Kidney (tissue), 14 donors: ENCODE measurements around the gene SEC14L5. TPM values are rescaled to one million over a fixed set of nuclear protein-coding genes. Genes with fewer than 3 reads are reported as not detected.

Experiments used
- DNase-seq, 5 donors: peaks; one replicate each; pipeline ENCODE4 v3.0.0-alpha.2; 2013 to 2020
- FAIRE-seq: peaks from 2 replicates; lab custom pipeline; 2012; peaks lifted over from hg19 to GRCh38; lab: Jason Lieb, UNC
- H3K27ac ChIP-seq, 2 donors: one replicate each; pipeline ENCODE4 v1.7.0; 2013; ENCODE audit warnings: low read depth in 2 of 2, low read length in 2 of 2, inconsistent platforms in 1 of 2
- H3K27me3 ChIP-seq: one replicate; pipeline ENCODE4 v1.7.1; 2013; ENCODE audit warnings: low read length, inconsistent platforms; ENCODE audit not compliant: control insufficient read depth, insufficient read depth
- H3K36me3 ChIP-seq, 3 donors: one replicate each; pipeline versions ENCODE4 v1.7.0 to v1.7.1; 2013; ENCODE audit warnings: low read length in 3 of 3, control low read depth in 1 of 3, inconsistent platforms in 1 of 3; ENCODE audit not compliant: insufficient read depth in 3 of 3, control insufficient read depth in 2 of 3
- H3K4me1 ChIP-seq, 3 donors: one replicate each; pipeline versions ENCODE4 v1.7.0 to v1.7.1; 2013; ENCODE audit warnings: low read length in 3 of 3, inconsistent platforms in 1 of 3, low read depth in 1 of 3; ENCODE audit not compliant: control insufficient read depth in 2 of 3, insufficient read depth in 2 of 3
- H3K4me3 ChIP-seq, 3 donors: one replicate each; pipeline versions ENCODE4 v1.7.0 to v1.8.1; 2013; ENCODE audit warnings: low read length in 3 of 3, control low read depth in 1 of 3, inconsistent platforms in 1 of 3
- H3K9ac ChIP-seq, 3 donors: one replicate each; pipeline versions ENCODE4 v1.7.0 to v1.7.1; 2013; ENCODE audit warnings: low read length in 3 of 3, control low read depth in 1 of 3, inconsistent platforms in 1 of 3
- H3K9me3 ChIP-seq, 3 donors: one replicate each; pipeline versions ENCODE4 v1.7.0 to v1.7.1; 2013; ENCODE audit warnings: low read length in 3 of 3, control low read depth in 1 of 3, inconsistent platforms in 1 of 3; ENCODE audit not compliant: control insufficient read depth in 2 of 3, insufficient read depth in 1 of 3
- intact Hi-C: fragments of 100-400 bp; cut with DNase I; formaldehyde crosslinking; loops from one replicate; pipeline ENCODE4 v1.11.1; 2022
- polyA plus RNA-seq: library from polyadenylated mRNA; stranded (reverse); fragments of 350-450 nt; fragmentation: Illumina TruSeq; extraction: RNeasy Lipid Tissue Mini Kit (QIAGEN cat#74804); gene quantifications from one replicate; pipeline ENCODE4 v1.2.3, GENCODE V29; 2014; ENCODE audit warnings: low read depth, low replicate concordance; ENCODE audit not compliant: insufficient read depth
- total RNA-seq: library from RNA; stranded (reverse); fragmentation: NEBNext Ultra II Directional; extraction: Animal tissue kit (Norgen Biotek cat#: 25700); gene quantifications from one replicate; pipeline ENCODE4 v1.2.1, GENCODE V29; 2021
- TF ChIP-seq, protein P1 (sequence below): IDR thresholded peaks from 3 replicates; pipeline ENCODE4 v1.5.1; 2012; ENCODE audit warnings: mild to moderate bottlenecking, moderate library complexity, borderline replicate concordance; ENCODE audit not compliant: insufficient read depth; ENCODE audit errors: extremely low read depth
- donor health status: control.
- donor health status: control.
- donor health status: control.
- donor health status: control.
- donor health status: control.
- donor health status: DM: yes; HTN: yes; CAD: no.
- donor health status: Normal renal cell carcinoma (clear cell type).

SEC14L5 gene
- total and polyA plus RNA-seq, 2 donors from 2014 or later, result 0.13 to 0.16 TPM

DNA sequence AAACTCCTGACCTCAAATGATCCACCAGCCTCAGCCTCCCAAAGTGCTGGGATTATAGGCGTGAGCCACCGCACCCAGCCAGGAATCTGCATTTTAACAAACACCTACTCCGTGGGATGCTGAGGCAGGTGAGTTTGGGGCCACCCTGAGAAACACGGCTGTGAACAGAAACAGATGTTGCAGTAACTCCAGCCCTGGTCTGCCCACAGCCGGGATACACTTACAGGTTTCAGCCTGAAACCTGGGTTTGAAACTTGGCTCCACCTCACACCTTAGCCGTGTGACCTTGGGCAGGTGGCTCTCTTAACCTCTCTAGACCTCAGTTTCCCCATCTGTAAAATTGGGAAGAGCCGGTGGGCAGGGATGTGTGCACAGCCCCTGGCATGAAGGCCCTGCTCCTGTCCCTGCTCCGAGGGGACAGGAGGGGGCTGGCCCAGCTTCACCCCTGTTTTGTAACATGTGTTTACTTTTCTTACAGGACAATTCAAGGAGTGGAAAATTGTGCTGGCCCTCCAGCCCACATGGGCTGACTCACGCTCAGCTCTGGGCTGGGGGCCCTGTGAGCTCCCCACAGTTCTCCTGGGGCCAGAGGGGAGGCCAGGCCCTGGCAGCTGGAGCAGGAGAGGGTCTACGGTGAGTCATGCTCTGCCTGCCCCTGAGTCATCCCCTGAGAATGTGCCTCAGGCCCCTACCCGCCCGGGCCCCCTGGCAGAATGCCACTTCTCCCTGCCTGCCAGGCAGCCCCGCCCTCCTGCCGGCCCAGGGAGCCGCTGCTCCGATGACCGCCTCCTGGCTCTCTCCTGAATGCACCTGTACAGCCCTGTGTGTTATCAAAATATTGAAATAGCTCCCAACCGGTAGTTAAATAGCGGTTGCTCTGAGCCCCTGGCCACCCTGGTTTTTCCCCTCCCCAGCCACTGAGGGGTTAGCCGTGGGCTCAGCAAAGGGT is 13.5 kb upstream of the SEC14L5 start:
- Histone ChIP-seq H3K4me3 (no peak overlapping the region), H3K9ac (peak overlapping the region in 1 of 3 donors; percentile 58)
- FAIRE-seq, result no peak

DNA sequence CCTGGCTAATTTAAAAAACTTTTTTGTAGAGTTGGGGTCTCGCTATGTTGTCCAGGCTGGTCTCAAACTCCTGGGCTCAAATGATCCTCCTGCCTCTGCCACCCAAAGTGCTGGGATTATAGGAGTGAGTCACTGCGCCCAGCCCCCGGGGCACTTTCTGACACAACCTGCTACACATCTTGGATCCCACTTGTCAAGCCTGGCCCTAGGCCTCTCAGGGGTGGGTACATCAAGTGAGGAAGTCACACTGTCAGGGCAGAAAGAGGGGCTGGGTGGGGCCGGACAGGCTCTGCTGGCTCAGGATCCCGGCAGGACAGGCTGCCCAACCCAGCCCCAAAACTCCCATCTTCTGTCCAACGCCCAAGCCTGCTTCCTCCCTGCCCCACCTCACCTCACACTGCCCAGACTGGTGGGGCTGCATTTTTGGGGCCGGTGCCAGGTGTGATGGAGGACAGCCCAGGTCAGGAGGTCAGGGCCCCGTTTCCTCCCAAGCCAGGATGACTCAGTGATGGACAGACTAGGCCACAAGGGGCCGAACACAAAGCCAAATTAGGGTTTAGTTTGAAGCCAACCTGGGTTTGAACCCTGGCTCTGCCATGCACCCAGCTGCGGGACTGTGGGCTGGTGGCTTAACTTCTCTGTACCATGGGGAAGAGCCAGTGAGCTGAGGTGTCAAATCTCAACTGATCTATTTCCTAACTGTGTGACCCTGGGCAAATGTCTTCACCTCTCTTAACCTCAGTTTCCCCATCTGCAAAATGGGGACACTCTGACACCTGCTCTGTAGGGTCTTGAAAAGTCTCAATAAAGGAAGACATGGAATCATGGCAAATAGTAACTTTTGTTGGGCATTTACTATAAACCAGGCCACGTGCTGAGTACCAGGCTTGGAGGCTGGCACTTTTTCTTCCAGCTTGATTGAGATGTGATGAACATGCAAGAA is 12.3 kb upstream of the SEC14L5 start:
- Histone ChIP-seq H3K27ac (peak overlapping the region in 1 of 2 donors; percentile 88), H3K9me3 (no peaks in the 10 kb centered on the region), H3K27me3 (no peaks in the 10 kb centered on the region), H3K4me1 (peaks cover 0 to 9% (median 5%) of the 10 kb centered on the region in 3 donors), H3K36me3 (no peaks in the 10 kb centered on the region), H3K9ac (no peak overlapping the region), H3K4me3 (no peak overlapping the region)
- DNase-seq, result peak in 1 of 5 donors; percentile 91
- intact Hi-C loops, result no loop called here
- TF ChIP-seq, protein P1, sequence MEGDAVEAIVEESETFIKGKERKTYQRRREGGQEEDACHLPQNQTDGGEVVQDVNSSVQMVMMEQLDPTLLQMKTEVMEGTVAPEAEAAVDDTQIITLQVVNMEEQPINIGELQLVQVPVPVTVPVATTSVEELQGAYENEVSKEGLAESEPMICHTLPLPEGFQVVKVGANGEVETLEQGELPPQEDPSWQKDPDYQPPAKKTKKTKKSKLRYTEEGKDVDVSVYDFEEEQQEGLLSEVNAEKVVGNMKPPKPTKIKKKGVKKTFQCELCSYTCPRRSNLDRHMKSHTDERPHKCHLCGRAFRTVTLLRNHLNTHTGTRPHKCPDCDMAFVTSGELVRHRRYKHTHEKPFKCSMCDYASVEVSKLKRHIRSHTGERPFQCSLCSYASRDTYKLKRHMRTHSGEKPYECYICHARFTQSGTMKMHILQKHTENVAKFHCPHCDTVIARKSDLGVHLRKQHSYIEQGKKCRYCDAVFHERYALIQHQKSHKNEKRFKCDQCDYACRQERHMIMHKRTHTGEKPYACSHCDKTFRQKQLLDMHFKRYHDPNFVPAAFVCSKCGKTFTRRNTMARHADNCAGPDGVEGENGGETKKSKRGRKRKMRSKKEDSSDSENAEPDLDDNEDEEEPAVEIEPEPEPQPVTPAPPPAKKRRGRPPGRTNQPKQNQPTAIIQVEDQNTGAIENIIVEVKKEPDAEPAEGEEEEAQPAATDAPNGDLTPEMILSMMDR, result no peak
- no peak for FAIRE-seq

More for the DNA sequence above, 13.5 kb upstream of the SEC14L5 start:
- Histone ChIP-seq H3K9me3 (no peaks in the 10 kb centered on the region), H3K36me3 (no peaks in the 10 kb centered on the region), H3K27ac (peak overlapping the region; percentile 83 to 88), H3K4me1 (peaks cover 0 to 9% (median 5%) of the 10 kb centered on the region in 3 donors), H3K27me3 (no peaks in the 10 kb centered on the region)
- TF ChIP-seq, protein P1, result no peak
- intact Hi-C loops, result no loop called here
- DNase-seq, result peak; percentile 84 to 97 (median 88)

GRCh38 chr16:4946917-4947316 is 11.2 kb upstream of the SEC14L5 start:
- DNase-seq (no peak), FAIRE-seq (no peak)
- intact Hi-C loops, result no loop called here
- Histone ChIP-seq H3K9me3 (no peaks in the 10 kb centered on the region), H3K9ac (no peak overlapping the region), H3K4me1 (peaks cover 0 to 9% (median 5%) of the 10 kb centered on the region in 3 donors), H3K27ac (no peak overlapping the region), H3K27me3 (no peaks in the 10 kb centered on the region), H3K36me3 (no peaks in the 10 kb centered on the region), H3K4me3 (no peak overlapping the region)
- TF ChIP-seq, protein P1, result no peak
